NCI-H187 treated with DMSO at 0.1 percent for 48 hours (cell line): ENCODE measurements around the gene ATXN10.
"Not testable (repeated sequence)": the region's sequence is repeated elsewhere in the genome, so short reads cannot be mapped to it uniquely, and the experiment has no call there.

Experiments used
- DNase-seq: peaks from one replicate; lab custom pipeline; 2025; lab: John Stamatoyannopoulos, UW

The ATXN10 gene

DNA sequence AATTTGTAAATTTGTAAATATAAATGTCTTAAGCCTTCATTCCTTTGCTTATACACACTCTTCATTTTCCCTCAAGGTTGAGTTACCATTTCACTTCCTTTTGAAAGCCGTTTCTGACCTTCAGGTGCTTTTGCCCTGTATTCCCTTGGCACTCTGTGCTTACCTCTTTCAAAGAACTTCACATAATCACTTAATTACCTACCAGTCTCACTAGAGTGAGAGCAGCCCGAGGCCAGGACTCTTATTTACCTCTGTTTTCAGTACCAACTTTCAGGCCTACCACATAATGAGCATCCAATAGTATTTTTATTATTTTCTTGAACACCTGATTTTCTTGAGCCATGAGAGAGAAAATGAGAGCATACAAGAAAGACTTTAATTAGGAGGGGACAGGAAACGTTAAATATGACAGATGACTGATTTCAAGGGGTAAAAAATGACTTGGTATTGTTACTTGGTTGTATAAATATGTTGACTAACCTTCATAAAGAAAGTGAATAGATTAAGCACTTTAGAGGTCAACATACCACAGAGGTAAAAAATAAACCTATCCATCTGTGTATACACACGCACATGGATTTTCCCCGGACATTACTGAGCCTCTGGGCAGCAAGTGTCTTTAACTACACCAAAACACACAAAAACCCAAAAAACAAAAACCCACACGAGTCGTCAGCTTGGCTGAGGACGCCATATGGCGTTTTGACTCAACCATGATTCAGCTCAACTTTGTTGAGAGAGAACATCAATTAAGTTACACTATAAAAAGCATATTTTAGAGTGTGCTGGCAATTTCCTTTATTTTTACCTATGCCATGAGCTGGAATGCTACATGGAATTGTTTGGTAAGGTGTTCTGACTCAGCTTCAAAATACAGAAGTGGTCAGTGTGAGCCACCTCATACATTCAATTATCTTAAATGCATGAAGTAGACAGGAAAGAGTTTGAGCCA lies 7.6 kb downstream of the ATXN10 start:
- no peak for DNase-seq

DNA sequence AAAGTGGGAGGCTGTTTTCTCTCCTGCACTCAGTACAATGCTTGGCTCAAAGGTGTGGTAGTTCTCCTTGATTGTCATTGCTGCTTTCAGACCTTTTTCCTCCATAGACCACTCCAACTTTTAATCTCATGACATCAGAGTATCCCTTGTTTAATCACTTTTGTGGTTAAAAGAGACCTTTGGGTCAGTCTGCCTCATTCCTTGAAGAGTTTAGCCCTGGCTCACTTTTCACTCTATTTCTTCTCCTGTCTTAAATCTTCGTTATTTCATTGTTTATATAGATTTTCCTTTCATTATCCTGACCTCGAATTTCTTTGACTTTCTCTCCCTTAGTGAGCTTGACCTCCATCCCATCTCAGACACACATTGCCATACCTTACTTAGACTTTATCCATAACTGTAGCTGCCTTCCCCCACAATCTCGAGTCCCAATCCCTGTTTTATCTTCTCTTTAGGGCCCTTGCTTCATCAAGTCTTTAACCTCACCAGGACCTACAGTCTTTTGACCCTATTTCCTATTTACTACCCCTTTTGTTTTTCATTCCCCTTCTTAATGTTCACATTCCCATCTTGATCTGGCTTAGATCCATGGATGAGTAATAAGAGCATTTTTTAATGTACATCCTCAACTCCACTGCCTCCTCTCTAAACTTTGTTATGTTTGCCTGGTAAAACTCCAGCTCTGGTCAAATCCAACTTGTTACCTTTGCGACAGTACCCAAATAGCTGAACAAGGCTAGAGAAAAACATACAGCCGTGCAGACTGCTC lies 9.5 kb downstream of the ATXN10 start:
- DNase-seq = no peak

DNA sequence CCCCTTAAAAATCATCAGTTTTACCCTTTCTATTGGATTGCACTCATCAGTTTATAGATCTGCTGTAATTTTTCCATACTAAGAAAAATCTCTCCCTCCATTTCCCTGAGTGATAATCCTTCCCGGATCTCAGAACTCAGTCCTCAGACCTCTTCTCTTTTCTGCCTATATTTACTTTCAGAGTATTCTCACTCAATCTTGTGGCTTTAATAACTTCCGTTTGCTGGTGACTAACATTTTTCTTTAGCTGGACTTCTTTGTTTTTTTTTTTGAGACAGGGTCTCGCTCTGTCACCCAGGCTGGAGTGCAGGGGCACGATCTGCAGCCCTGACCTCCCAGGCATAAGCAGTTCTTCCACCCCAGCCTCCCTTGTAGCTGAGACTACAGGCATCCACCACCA lies 10.4 kb downstream of the ATXN10 start:
- no peak for DNase-seq

DNA sequence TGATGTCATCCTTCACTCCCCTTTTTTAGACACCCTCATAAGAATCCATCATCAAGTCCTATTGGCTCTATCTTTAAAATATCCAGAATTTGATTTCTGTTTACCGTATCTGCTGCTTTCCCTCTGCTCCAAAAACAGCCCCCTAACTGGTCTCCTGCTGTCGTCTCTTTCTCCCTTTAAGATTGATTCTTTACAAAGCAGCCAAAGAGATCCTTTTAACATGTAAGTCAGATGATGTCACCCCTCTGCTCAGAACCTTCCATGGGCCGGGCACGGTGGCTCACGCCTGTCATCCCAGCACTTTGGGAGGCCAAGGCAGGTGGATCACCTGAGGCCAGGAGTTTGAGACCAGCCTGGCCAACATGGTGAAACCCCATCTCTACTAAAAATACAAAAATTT lies 11.1 kb downstream of the ATXN10 start:
- not testable (repeated sequence) for DNase-seq

DNA sequence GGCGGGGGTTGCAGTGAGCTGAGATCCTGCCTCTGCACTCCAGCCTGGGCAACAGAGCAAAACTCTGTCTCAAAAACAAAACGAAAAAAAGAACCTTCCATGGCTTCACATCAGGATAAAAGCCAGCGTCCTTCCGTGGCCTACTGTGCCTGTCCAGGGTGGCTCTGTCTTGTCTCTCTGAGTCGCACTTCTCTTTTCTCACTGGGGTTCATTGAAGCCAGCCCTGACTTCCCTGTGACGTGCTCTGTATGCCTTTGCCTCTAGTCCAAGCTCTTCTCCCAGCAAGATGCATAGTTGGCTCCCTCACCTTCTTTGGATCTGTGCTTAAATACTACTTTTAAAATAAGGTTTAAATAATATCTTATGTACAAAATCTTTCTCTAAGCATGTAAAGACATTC lies 11.6 kb downstream of the ATXN10 start:
- no peak for DNase-seq

DNA sequence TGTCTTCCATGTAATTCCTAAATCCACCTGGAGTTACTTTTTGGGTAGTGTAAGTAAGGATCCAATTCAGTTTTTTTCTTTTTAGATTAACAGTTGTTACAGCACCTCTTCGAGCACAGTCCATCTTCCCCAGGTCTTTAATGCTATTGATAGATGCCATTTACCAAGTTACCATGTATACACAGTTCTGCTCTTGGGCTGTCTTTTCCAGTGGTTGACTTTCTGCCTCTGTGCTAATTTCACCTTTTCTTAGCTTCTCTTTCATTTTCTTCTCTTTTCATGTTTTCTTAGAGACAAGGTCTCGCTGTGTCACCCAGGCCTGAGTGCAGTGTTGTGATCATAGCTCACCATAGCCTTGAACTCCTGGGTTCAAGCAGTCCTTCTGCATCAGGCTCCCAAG lies 12.0 kb downstream of the ATXN10 start:
- DNase-seq = no peak

DNA sequence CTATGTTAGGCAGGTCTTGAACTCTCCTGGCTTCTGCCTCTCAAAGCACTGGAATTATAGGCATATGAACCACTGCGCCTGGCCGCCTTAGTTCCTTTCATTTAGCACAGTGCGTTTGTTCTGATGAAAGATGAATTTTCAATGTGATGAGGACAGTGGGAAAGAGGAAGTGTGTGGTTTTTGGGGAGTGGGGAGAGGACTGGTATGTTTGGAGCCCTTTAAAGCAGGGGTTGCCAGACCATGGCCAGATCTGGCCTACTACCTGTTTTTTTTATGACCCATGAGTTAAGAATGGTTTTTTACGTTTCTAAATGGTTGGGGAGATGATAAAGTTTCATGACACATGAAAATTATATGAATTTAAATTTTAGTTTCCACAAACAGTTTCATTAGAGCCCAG lies 12.5 kb downstream of the ATXN10 start:
- no peak for DNase-seq

DNA sequence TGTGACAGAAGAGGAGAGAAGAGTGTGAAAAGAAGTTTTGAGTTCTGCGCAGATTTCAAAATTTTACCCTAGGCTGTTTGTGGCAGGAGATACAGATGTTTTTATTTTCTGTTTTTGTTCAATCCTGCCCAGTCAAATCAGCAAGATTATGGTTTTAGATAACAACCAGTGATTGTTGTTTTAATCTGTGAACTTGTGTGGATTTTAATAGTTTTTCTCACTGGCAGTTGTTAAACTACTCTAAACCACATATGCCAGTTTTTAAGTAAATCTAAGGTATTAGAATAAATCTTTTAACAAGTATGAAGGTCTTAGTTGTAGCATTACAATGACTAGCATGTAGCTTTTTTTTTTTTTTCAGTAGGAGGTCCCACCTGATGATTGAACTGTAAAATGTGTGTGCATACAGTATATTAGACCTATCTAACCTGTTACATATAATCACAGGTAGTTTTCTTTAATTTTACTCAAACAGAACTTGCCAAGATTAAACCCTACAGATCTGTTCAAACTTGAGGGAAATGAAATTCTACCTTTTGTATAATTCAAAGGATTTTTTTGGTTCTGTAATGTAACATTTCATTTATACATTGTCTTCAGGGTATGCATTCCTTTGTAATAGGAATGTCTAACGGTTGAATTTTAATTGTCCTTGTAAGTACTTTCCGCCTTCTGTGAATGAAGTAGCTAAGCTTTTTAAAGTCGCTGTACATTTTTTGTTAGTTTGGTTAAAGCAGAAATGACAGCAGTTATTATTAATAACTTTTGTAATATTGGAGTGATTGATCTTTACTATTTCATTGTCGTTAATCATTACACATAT lies 13.3 kb downstream of the ATXN10 start:
- no peak for DNase-seq

DNA sequence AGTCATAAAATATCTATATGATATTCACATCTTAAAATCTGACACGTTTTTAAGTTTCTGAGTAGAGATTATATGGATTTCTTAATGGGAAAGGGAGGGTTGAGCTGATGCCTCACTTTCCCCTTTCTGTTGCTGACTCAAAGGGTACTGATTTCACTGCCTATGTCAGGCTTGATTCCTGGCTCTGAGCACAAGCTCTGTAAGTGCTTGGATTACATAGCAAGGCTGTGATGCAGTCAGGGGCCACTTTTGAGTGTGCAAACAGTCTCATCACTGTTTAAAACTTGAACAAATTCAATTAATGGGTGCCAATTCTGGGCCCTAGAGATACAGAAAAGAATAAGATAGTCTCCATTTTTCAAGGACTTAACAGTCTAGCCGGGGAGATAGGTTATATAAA lies 14.4 kb downstream of the ATXN10 start:
- no peak for DNase-seq

DNA sequence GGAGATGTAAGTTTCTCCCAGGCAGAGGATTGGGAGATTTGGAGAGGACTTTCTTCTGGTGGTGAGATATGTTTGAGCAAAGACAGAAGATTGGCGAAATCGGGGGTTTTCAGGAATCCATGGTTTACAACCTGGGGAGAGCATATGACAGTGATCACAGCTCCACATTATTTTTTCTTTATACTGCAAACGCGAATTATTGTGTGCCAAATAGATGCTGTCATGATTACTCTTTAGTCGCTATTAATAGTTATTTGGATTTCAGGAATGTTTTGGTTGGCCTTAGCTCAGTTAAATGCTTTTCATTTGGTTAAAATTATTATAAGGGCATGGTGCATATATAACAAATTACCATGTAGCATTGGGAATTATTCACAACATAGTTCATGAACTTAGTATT lies 15.2 kb downstream of the ATXN10 start:
- no peak for DNase-seq

DNA sequence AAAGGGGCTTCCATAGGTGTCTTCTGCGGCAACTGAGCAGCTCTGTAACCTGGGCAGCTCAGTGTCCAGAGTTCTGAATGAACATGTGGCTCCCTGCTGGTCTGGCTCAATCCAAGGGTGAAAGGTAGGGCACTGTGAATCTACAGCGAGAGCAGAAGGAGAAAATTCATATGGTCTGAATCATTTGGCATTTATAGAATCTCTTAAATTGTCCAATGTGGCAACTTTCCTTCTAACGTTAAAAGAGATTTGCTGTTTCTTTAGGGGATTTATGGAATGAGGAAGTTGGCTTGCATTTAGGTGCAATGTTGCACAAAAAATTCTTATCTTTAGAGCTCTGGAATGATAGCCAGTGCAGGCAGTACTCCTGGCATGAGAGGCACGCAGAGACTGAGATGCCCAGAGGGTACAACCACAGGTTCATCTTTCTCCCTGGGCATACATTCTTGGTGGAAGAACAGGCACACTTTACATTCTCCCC lies 17.0 kb downstream of the ATXN10 start:
- DNase-seq = no peak

DNA sequence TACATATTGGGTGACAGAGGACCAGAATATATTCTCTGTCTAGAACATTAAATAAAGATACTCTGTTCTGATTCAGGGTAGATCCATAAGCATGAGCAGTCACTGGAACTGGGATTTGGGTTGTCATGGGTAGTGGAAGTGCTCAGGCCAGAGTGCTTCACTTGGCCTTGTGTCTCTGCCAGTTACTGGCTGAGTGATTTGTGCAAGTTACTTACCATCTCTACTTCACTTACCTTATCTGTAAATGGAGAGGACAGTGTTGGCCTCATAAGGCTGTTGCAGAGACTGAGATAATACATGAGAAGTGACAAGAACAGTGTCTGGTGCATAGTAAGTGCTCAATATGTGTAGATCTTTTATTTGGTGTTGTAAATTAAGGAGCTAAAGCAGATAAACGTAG lies 17.6 kb downstream of the ATXN10 start:
- DNase-seq = no peak

DNA sequence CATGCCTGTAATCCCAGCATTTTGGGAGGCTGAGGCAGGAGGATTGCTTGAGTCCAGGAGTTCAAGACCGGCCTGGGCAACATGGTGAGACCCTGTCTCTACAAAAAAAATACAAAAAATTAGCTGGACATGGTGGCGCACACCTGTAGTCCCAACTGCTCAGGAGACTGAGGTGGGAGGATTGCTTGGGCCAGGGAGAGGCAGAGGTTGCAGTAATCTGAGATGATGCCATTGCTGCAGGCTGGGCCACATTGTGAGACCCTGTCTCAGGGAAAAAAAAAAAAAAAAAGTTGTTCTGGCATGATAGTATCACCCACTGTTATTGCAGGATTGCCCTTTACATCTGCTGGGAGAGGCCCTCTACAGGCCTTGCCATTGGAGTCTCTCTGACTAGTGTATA lies 18.4 kb downstream of the ATXN10 start:
- no peak for DNase-seq

DNA sequence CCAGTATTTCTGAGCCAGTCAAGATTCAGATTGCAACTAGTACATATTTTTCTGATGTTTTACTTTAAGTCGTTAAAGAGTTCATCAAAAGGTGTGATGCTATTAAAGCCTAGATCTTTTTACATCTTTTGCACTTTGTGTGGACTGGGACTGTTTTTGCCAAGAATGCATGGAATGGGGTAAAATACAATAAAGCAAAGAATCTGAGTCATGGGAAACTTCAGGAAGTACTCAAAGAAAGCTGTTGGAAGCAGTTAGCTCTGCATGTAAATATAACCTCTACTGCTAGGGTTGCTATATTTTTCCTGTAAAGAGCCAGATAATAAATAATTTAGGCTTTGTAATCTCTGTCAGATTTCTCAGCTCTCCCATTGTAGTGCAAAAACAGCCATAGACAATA lies 20.9 kb downstream of the ATXN10 start:
- DNase-seq = no peak

DNA sequence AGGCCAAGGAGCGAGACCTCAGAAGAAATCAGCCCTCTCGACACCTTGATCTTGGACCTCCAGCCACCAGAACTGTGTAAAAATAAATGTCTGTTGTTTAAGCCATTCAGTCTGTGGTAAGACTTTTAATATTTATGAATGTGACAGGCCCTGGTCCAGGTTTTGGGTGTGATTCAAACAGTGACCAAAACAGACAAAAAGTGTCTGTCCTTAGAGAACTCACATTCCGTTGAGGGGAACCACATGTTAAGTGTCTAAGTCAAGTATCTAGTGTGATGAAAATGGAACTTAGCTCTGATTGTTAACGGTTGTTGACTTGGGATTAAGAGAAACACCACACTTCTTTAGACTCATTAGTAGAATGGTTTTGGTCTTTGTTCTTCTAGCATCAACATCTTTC lies 22.2 kb downstream of the ATXN10 start:
- DNase-seq = no peak

DNA sequence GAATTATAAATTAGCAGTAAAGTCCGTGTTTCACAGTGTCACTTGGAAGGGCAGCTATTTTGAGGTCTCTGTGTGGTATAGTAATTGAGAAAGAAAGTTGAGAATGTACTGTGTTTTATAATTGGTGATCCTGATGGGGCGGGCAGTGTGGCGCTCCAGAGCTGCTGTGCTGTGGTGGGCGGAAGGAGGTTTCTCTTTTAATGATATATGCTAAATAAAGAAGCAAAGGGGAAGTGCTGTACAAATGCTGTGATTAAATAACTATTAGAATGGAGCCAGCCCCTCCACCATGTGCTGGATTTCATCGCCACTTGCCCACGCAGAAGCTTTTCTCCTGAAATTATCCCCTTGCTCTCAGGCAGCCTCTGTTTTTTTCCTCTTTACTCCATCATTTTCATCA lies 24.6 kb downstream of the ATXN10 start:
- DNase-seq = no peak

DNA sequence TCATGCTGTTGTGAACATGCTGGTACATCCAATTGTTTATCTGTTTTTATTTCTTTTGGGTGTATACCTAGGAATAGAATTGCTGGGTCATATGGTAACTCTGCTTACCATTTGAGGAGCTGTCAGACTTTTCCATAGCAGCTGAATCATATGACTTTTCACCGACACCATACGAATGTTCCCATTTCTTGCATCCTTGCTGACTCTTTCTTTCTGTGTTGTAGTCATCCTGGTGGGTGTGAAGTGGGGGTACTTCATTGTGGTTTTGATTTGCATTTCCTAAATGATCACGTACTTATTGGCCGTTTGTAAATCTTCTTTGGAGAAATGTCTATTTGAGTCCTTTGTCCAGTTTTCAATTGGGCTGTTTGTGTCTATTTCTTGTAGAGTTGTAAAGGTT lies 26.5 kb downstream of the ATXN10 start:
- no peak for DNase-seq

DNA sequence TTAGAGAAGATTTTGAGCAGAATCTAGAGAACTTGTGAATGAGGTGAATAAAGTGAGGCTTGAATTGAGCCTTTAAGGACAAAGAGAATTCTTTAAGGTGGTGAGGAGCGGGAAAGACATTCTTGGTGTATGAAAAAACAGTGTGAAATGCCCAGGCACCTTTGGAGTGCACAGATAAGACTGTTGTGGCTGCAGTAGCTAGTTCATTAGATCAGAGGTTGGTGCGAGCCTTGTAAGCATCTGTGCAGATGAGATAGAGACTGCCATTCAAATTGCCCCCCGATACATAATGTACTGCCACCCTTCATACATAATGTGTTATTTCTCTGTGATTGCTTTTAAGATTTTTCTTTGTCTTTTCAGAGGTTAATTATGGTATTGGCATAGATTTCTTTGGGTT lies 31.3 kb downstream of the ATXN10 start:
- DNase-seq = no peak

DNA sequence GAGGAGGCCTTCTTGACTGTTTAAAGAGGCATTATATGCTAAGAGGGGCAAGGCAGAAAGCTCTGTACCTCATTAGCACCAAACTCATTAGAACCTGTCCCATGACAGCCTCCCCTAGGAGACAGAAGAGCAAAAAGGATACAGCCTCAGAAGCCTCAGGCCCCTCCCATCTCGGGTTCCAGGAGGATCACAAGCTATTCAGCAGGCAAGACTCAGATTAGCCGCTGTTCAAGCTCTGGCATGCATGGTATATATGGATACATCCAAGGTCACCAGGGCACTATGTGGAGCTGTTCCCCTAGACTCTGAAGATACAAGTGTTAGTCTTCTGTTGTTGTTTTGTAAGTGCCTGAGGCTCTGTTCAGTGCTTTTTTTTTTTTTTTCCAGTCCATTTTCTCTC lies 32.1 kb downstream of the ATXN10 start:
- DNase-seq = no peak

DNA sequence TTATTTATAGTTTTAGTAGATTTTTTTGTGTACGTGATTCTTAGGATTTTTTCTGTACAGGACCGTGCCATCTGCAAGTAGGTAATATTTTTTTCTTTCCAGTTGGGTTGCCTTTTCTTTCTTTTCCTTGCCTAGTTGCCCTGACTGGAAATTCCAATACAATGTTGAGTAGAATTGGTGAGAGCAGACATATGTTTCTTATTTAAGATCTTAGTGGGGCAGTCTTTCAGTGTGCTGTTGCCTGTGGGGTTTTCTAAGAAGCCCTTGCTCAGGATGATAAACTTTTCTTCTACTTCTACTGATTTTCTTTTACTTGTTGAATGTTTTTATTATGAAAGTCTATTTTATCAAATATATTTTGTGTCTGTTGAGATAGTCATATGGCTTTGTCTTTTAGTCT lies 33.0 kb downstream of the ATXN10 start:
- no peak for DNase-seq

DNA sequence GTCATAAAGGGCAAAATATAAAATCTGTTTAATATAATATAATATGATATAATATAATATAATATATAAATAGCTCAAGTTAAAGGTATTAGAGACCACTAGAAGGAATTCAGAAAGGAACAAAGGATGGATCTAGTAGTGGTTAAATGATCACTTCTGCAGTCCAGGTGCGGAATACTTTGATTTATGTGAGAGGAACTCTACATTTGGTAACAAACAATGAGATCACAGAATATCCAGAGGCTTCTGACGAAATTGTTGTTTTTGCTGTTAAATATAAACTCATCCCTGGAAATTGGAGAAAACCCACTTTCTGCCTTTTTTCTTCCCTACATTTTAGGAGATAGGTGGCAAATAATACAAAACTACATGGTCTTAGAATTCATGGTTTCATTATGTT lies 36.0 kb downstream of the ATXN10 start:
- no peak for DNase-seq

DNA sequence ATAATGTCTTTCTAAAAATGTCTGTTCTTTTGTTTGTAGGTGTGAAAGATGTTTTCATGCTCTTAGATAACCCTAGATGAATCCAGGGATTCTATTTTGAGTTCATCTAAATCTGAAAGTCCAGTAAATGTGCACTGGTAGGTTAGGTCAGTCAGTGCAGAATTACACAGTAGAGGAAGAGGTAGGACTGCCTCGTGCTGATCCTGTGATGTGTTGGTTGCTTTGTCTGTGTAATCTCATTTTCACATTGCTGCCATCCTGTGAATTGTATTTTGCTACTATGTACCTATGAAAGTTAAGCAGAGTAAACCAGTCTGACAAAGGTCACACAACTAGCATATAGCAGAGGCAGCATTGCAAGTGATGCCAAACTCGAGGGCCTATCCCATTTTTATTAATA lies 36.5 kb downstream of the ATXN10 start:
- no peak for DNase-seq
